Measurements from ENCODE around the gene CFAP52.

DNA sequence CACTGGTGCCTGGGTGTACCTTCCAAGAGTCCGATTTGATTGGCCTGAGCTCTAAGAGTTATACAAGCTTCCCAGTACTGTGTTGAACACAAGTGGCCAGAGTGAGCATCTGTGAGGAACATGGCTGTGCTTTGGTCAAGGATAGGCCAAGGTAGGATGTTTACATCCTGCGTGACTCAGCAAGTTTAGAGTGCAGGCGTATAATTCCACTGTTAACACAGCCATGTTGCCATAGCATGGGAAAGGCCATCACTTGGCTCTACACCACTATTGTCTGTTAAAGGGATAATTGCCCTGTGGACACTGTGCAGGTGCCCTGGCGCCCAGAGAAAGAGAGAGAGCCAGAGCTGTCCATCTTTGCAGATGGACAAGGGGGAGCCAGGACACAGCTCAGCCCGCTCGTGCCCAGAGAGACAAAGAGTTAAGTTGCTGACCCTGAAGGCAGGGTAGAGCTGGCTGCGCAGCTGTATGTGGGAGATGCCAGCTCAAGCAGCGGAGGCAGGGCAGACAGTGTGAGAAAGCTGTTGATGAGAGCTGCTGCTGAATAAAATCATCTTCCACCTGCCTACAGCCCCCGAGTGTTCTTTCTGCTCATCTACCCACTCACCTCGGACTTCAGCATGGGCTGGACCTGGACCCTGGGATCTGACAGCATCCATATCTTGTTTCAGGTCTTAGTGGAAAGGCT is 11.7 kb downstream of the CFAP52 start:
- TF ChIP-seq, protein P1, sequence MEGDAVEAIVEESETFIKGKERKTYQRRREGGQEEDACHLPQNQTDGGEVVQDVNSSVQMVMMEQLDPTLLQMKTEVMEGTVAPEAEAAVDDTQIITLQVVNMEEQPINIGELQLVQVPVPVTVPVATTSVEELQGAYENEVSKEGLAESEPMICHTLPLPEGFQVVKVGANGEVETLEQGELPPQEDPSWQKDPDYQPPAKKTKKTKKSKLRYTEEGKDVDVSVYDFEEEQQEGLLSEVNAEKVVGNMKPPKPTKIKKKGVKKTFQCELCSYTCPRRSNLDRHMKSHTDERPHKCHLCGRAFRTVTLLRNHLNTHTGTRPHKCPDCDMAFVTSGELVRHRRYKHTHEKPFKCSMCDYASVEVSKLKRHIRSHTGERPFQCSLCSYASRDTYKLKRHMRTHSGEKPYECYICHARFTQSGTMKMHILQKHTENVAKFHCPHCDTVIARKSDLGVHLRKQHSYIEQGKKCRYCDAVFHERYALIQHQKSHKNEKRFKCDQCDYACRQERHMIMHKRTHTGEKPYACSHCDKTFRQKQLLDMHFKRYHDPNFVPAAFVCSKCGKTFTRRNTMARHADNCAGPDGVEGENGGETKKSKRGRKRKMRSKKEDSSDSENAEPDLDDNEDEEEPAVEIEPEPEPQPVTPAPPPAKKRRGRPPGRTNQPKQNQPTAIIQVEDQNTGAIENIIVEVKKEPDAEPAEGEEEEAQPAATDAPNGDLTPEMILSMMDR (IDR thresholded peaks at IDR 0.05; ENCODE audit: insufficient read depth, low read length, poor library complexity, severe bottlenecking): no peak
- no peak for TF ChIP-seq EZH2phosphoT487 (conservative IDR thresholded peaks at IDR 0.05; ENCODE audit: low read length)
